Measurements from ENCODE around the gene ZNF225.
"Not testable (repeated sequence)": the region's sequence is repeated elsewhere in the genome, so short reads cannot be mapped to it uniquely, and the experiment has no call there.

The ZNF225 gene

GRCh38 chr19:44113138-44113783 is at the start of gene ZNF225:
Gene ZNF225, plus strand, starts transcription at chr19:44113399. Its CDS starts 2,429 bp downstream, at chr19:44115828.
- DNase-seq = peak; percentile 100

GRCh38 chr19:44066305-44066704 is 46.9 kb upstream of the ZNF225 start:
- DNase-seq = no peak

- no peak for DNase-seq
Measured at GRCh38 chr19:44069415-44069814, 43.8 kb upstream of the ZNF225 start.

GRCh38 chr19:44071824-44072542 is 41.2 kb upstream of the ZNF225 start, which contains the start of gene ZNF284:
Gene ZNF284, plus strand, starts transcription at chr19:44072159. Its CDS starts 4,231 bp downstream, at chr19:44076390.
- DNase-seq = peak; percentile 94

- DNase-seq = no peak
Measured at GRCh38 chr19:44072543-44073401, 40.4 kb upstream of the ZNF225 start.

GRCh38 chr19:44076325-44076724 is 36.9 kb upstream of the ZNF225 start:
- DNase-seq = no peak

- no peak for DNase-seq
Measured at GRCh38 chr19:44092108-44092507, 21.1 kb upstream of the ZNF225 start.

- peak; percentile 96 for DNase-seq
Measured at GRCh38 chr19:44093931-44094765, 19.1 kb upstream of the ZNF225 start, which contains the start of gene ZNF224. Gene ZNF224, plus strand, starts transcription at chr19:44094361. Its CDS starts 3,513 bp downstream, at chr19:44097874.

GRCh38 chr19:44107751-44108150 is 5.4 kb upstream of the ZNF225 start:
- no peak for DNase-seq

GRCh38 chr19:44109458-44109857 is 3.7 kb upstream of the ZNF225 start:
- DNase-seq = no peak

GRCh38 chr19:44111910-44112463 is 1.2 kb upstream of the ZNF225 start:
- DNase-seq = no peak

GRCh38 chr19:44112802-44113137 is 429 bp upstream of the ZNF225 start:
- DNase-seq = no peak

GRCh38 chr19:44113784-44114390 is 688 bp downstream of the ZNF225 start:
- DNase-seq = no peak

GRCh38 chr19:44121162-44121561 is 8.0 kb downstream of the ZNF225 start:
- not testable (repeated sequence) for DNase-seq

GRCh38 chr19:44131955-44132354 is 18.8 kb downstream of the ZNF225 start:
- no peak for DNase-seq

GRCh38 chr19:44141191-44142058 is 28.2 kb downstream of the ZNF225 start, which contains the start of gene ZNF234:
Gene ZNF234, plus strand, starts transcription at chr19:44141554. Its CDS starts 3,079 bp downstream, at chr19:44144633.
- DNase-seq = peak; percentile 92

GRCh38 chr19:44142059-44142433 is 28.8 kb downstream of the ZNF225 start:
- peak; percentile 14 for DNase-seq

GRCh38 chr19:44149776-44150175 is 36.6 kb downstream of the ZNF225 start:
- no peak for DNase-seq

GRCh38 chr19:44151491-44151890 is 38.3 kb downstream of the ZNF225 start:
- DNase-seq = no peak

GRCh38 chr19:44156475-44156874 is 43.3 kb downstream of the ZNF225 start:
- DNase-seq = no peak

- no peak for DNase-seq
Measured at GRCh38 chr19:44163789-44164188, 50.6 kb downstream of the ZNF225 start.

Data from midbrain (tissue), 1 donor.